HK-2 (cell line): Measurements from ENCODE around the gene CDK5.
"Not testable (repeated sequence)": the region's sequence is repeated elsewhere in the genome, so short reads cannot be mapped to it uniquely, and the experiment has no call there.

Experiments used
- DNase-seq: peaks from one replicate; pipeline ENCODE4 v3.0.0-alpha.2; 2018; ENCODE audit not compliant: unreplicated experiment

Gene CDK5

GRCh38 chr7:151056666-151057505, 811 bp downstream of the CDK5 start:
- DNase-seq, result no peak

DNA sequence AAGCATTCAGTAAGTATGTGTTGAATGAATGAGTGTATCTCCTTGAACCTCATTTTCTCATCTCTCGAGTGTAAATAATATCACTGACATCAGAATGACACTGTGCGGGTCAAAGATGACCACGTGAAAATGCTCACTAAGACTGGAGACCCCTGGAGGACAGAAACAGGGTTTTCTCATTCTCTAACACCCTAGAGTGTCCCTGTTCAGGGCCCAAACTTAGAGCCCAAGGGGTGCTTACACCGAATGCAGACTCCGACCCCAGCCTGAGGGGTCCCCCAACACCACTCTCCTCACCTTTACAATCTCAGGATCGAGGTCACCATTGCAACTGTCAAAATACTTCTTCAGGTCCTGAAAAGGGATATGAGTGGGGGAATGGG, 1.4 kb downstream of the CDK5 start:
- DNase-seq, result no peak

GRCh38 chr7:151053751-151054150, 3.9 kb downstream of the CDK5 start:
- no peak for DNase-seq

- DNase-seq, result no peak
Measured at GRCh38 chr7:151053096-151053495, 4.6 kb downstream of the CDK5 start.

DNA sequence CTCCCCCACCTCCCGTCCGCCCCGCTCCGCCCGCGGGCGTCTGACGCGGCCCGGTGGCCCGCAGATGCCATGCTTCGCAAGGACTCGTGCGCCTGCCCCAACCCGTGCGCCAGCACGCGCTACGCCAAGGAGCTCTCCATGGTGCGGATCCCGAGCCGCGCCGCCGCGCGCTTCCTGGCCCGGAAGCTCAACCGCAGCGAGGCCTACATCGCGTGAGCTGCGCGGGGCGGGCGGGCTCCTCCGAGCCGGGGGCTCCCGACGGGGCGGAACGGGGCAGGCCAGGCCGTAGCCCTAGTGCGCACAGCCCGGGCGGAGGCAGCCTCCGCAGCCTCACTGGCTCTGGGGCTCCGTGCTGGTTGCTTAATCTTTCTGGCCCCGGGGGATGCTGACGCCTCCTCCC, 6.6 kb downstream of the CDK5 start:
- DNase-seq, result no peak

- no peak for DNase-seq
Measured at GRCh38 chr7:151048911-151049463, 8.7 kb downstream of the CDK5 start.

DNA sequence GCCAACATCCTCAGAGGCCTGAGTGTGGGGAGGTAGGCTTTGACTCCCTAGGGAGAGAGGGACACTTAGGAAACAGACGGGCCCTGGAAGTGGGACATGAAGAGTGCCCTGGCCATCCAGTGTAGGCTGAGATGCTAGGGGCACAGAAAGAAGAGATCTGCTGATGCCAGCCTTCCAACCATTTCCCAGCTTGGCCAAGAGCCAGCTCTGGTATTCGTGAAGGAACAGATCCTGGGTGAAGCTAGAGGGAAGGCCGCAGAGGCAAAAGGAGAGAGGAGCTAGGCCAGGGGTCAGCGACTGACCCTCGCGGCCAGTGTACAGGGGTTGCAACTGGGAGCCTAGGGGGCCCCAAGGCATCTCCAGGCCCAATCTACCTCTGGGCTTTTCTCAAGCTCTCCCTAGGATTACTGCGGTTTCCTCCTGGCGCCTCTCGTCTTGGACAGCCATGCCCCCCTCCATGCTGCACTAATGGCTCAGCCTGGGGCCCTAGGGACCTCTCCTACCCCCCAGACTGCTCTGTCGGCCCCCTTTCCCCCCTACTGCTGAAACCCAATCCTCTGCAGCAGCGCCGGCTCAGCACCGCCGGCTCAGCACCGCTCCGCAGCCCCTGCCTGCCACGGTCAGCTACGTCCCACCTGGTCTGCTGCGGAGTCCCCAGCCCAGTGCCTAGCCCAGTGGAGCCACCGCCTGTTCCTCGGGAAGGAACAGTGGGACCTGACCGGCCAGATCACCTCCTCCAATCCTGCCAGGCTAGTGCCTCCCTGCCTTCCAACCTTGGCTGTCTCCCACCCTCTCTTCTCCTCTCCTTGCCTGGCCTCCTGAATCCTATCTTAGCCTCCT, 9.5 kb downstream of the CDK5 start, which contains the start of gene ASIC3:
Gene ASIC3 (plus strand): TSS at position 556 of the 840 bp plus-strand sequence. CDS start 355 bp downstream, outside the sequence.
- DNase-seq, result no peak

DNA sequence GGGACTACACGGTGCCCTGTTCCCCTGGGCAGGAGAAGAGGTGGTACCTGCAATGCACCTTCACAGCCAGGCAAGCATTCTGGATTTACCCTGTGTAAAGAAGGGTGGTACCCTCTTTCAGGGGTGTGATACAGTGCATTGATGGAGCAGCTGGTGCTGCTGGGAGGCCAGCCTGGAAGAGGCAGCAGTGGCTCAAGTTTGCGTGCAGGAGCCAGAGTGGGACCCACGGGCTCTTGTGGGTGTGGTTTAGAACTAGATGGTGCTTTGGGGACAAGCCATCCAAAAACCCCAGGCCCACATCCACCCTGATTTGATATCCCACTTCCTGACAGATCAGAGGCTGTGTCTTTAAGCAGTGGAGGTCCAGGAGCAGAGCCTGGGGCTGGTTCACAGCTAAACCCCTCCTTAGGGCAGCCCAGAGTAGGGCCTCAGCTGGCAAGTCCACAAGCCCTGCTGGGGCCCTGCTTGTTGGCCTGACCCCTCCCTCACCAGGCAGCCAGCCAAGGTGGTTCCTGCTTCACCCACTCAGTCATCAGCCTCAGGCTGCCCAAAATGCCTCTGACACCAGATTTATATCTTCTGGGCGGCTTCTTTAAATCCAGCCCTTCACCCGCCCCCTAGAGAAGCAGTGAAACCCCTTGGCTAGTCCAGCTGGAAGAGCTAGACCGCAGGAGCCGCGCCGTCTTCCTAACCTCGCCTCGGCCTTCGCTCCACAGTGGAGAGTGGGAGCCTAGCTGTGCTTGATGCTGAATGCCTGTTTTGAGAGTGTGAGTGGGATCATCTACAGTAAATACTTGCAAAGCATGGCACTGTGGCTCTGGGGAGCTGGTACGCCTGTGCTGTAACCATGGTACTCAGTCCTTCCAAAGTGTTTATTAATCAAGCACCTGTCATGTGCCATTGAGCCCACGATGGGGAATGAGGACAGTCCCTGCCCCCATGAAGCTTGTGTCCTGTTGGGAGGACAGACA, 10.8 kb downstream of the CDK5 start:
- no peak for DNase-seq

DNA sequence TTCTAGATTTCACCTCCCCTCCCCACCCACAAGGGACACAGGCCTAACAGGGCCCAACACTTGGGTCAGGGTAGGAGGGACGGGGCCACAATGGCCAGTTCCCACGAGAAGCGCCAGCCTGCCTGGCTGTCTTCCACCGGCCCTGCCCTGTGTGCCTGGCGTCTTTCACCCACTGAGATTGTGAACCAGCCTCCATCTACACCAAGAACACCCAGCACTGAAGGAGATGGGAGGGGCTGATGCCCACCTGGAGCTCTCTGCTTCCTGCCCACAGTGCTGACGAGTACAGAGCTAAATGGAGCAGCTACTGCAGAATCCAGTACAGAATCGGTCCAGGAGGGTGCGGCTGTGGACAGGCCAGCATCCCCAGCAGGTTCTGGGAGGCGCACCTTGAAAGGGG, 11.7 kb downstream of the CDK5 start:
- DNase-seq, result no peak

DNA sequence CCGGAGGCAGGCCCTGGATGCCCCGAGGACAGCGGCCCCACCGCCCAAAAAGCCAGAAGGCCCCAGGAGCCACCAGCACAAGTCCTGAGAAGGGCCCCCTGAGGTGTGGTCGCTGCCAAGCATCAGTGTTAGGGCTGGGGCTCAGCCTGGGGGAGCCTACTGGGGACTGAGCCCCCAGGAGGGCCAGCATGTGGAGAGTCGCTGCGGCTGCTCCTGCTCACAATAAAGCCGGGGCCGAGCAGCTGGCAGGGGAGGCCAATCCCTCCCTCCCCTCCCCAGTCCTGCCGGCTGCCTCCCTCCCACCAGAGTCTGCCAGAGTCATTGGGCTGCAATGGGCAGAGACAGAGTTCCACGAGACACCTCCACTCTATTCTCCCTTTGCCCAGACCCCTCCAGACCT, 12.4 kb downstream of the CDK5 start:
- DNase-seq, result no peak

GRCh38 chr7:151043959-151044358, 13.7 kb downstream of the CDK5 start:
- no peak for DNase-seq

GRCh38 chr7:151043449-151043848, 14.2 kb downstream of the CDK5 start:
- not testable (repeated sequence) for DNase-seq

DNA sequence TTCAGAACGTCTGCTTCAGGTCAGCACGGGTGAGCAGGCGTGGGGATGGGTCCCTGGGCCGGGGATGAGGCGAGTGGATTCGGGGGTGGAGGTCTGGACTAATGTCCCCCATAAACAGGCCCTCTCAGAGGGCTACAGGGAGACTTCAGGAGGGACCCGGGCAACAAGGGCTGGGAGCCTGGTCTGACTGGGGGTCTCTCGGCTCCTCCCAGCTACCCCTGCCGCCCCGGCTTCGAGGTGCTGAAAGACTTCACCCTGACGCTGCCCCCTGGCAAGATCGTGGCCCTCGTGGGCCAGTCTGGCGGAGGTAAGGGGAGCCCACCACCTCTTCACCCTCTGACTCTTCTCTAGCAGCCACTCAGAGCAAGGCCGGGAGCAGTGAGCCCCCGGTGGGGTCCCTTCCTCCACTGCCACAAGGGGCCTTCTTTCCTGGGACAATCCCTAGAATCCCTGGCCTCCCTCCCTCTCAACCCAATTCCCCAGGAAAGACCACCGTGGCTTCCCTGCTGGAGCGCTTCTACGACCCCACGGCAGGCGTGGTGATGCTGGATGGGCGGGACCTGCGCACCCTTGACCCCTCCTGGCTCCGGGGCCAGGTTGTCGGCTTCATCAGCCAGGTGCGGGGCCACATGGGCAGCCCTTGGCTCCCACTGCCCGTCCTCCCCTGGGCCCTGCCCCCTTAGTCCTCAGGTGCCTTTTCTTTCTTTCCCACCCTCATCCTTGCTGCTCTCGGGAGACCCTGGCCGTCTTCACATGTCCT, 16.9 kb downstream of the CDK5 start:
- DNase-seq, result no peak

DNA sequence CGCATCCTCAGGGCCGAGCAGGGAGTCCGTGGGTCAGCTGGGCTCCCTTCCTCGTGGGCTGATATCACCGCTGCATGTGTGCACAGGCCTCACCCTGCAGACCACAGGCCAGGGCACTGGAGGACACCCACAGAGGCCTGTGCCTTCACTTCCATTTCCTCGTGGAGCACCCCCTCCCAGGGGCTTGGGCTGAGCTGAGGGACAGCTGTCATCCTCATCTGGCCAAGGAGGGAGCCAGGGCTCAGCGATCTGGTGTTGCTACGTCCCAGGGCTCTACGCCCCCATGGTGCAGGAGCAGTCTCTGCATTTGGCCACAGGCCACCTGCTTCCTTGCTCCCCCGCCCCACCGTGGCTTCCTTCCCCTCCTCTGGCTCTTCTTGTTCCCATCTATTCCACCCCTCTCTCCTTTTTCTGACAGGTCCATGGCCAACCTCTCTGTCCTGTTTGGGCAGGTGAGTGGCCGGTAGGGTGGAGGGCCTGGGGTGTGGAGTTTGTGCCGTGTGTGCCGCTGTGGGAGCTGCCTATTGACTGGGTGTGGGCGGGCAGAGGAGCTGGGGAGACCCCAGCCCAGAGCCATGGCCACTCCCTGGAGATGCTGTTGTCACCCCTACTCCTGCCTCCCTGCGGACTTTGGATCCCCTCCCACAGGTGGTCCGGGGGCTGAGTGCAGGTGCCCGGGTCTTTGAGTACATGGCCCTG, 17.7 kb downstream of the CDK5 start:
- no peak for DNase-seq

DNA sequence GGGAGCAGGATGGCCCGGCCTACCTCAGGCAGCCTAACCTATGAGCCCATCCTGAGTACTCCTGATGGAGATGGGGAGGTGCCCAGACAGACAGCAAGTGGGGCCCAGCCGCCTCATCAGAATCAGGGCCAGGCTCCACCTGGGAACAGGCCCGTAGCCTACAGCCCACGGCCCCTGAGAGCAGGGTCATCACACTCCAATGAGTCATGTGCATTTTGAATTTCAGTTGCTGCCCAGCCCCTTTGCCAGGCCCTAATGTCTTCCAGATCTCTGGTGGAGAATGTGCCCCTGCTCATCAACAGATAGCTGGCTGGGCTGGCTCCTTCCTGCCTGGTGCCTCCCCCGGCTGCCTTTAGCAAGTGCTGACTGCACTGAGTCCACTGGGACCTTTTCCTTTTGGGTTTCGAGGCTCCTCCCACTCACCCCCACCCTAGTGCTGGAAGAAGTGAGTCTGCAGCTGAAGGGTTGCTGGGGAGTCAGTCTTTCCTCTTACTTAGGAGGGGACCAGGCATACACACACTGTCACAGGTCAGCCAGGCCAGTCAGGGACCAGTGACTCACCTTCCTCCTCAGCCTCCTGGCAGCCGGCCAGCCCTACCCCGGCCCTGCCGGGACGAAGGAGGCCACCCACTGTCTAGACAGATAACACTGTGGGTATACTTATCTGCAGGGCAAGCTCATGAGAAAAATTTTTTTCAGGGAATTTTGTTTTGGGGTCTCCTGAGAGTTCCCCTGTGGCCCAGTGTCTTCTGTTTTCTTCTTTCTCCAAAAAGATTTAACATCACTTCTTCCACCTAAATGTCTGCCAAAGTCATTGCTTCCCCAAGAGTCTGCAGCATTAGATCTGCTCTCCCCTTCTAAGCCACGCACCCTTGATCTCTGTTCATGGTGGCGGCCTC, 18.5 kb downstream of the CDK5 start:
- peak; percentile 97 for DNase-seq

- DNase-seq, result no peak
Measured at GRCh38 chr7:151035902-151036301, 21.8 kb downstream of the CDK5 start.

- no peak for DNase-seq
Measured at GRCh38 chr7:151035026-151035717, 22.5 kb downstream of the CDK5 start.

DNA sequence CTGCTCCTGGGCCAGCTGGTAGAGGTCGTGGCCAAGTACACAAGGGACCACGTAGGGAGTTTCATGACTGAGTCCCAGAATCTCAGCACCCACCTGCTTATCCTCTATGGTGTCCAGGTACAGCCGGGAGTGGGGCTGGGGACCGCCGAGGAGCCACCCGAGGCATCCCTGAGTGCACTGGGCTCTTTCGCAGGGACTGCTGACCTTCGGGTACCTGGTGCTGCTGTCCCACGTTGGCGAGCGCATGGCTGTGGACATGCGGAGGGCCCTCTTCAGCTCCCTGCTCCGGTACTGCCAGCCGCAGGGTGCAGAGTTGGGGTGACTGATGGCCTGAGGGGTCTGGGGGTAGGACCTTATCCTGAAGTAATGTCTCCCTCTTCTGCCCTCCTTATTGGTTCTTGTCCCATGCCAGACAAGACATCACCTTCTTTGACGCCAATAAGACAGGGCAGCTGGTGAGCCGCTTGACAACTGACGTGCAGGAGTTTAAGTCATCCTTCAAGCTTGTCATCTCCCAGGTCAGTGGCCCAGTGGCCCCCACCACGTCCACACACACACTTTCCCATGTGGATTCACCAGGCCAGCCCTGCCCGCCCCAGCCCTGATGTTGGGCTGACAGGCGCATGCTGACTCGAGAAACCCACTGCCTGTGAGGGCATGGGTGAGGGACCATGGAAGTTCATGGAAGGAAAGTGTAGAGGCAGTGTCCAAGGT, 23.2 kb downstream of the CDK5 start:
- DNase-seq, result no peak
